PC-3 (cell line): ENCODE data around the gene NUAK1. TPM values are rescaled to one million over a fixed set of nuclear protein-coding genes. Genes with fewer than 3 reads are reported as not detected.

ENCODE experiments used
- ATAC-seq: fragments of 200-7000 bp; cut with Tn5 transposase; 2 replicates; pipeline ENCODE4 v1.9.1; 2020; ENCODE audit warnings: mild to moderate bottlenecking, moderate library complexity
- BruUV-seq: library from RNA; stranded (reverse); fragments of 400-500 nt; replicated peaks from 2 replicates; lab custom pipeline; 2021; lab: Mats Ljungman, UMichigan
- CTCF ChIA-PET: fragments of 300-600 bp; sonication (Branson Sonifier 250); formaldehyde crosslinking; loops from one replicate; lab custom pipeline; 2022; ENCODE audit warnings: antibody characterized with exemption; lab: Charles Lee
- POLR2A ChIA-PET: fragments of 300-600 bp; sonication (Branson Sonifier 250); formaldehyde crosslinking; loops from one replicate; lab custom pipeline; 2022; ENCODE audit warnings: antibody characterized with exemption; ENCODE audit not compliant: unreplicated experiment; lab: Charles Lee
- DNase-seq: peaks from one replicate; pipeline ENCODE4 v3.0.0-alpha.2; 2015
- H2AFZ ChIP-seq: fragments of 300-600 bp; sonication (generic); 2 replicates; pipeline ENCODE4 v1.6.0; 2016; ENCODE audit warnings: antibody characterized with exemption, low read length
- H3F3A ChIP-seq: fragments of 300-600 bp; sonication (generic); one replicate; pipeline ENCODE4 v1.6.0; 2017; ENCODE audit warnings: antibody characterized with exemption, low read length, control low read depth, mild to moderate bottlenecking; ENCODE audit not compliant: unreplicated experiment
- H3K27ac ChIP-seq: fragments of 300-600 bp; sonication (generic); 2 replicates; pipeline ENCODE4 v1.5.1; 2016; ENCODE audit warnings: mild to moderate bottlenecking, low read length
- H3K27me3 ChIP-seq: fragments of 300-600 bp; sonication (generic); 2 replicates; pipeline ENCODE4 v1.6.1; 2016; ENCODE audit warnings: low read length, mixed read lengths
- H3K36me3 ChIP-seq: fragments of 300-600 bp; sonication (generic); 2 replicates; pipeline ENCODE4 v1.6.1; 2016; ENCODE audit warnings: low read depth, mixed run types, low read length, mixed read lengths
- H3K4me1 ChIP-seq: fragments of 300-600 bp; sonication (generic); 2 replicates; pipeline ENCODE4 v1.5.1; 2016; ENCODE audit warnings: low read length; ENCODE audit not compliant: insufficient read depth
- H3K4me2 ChIP-seq: fragments of 300-600 bp; sonication (generic); 2 replicates; pipeline ENCODE4 v1.6.0; 2016; ENCODE audit warnings: low read length
- H3K4me3 ChIP-seq: fragments of 300-600 bp; sonication (generic); 2 replicates; pipeline ENCODE4 v1.5.1; 2016; ENCODE audit warnings: mild to moderate bottlenecking, low read length, mixed read lengths
- H3K79me2 ChIP-seq: fragments of 300-600 bp; sonication (generic); 2 replicates; pipeline ENCODE4 v1.6.1; 2017; ENCODE audit warnings: low read length, mixed read lengths
- H3K9ac ChIP-seq: fragments of 300-600 bp; sonication (generic); 2 replicates; pipeline ENCODE4 v1.6.0; 2016; ENCODE audit warnings: mild to moderate bottlenecking, low read length
- H3K9me2 ChIP-seq: fragments of 300-600 bp; sonication (generic); replicated peaks from 2 replicates; pipeline ENCODE4 v1.6.1; 2016; ENCODE audit warnings: mixed run types, low read length, mixed read lengths
- H3K9me3 ChIP-seq: fragments of 300-600 bp; sonication (generic); 2 replicates; pipeline ENCODE4 v1.6.1; 2016; ENCODE audit warnings: low read length, mixed read lengths
- H4K20me1 ChIP-seq: fragments of 300-600 bp; sonication (generic); 2 replicates; pipeline ENCODE4 v1.6.1; 2016; ENCODE audit warnings: low read length, mixed read lengths
- CTCF ChIP-seq: fragments of 300-600 bp; sonication (generic); conservative IDR thresholded peaks from 2 replicates; pipeline ENCODE4 v1.5.1; 2017; ENCODE audit warnings: antibody characterized with exemption, low read depth, mild to moderate bottlenecking, low read length
- EZH2 ChIP-seq: fragments of 300-600 bp; sonication (generic); IDR thresholded peaks from one replicate; pipeline ENCODE4 v1.6.1; 2017; ENCODE audit warnings: antibody characterized with exemption, mild to moderate bottlenecking, low read length; ENCODE audit not compliant: unreplicated experiment
- EZH2phosphoT487 ChIP-seq: fragments of 300-600 bp; sonication (generic); IDR thresholded peaks from 2 replicates; pipeline ENCODE4 v1.6.1; 2018; ENCODE audit warnings: mild to moderate bottlenecking, antibody characterized with exemption, low read length, borderline replicate concordance
- intact Hi-C: fragments of 100-400 bp; cut with micrococcal nuclease; formaldehyde crosslinking; loops from 2 replicates; pipeline ENCODE4 v1.9.0; 2023
- total RNA-seq: library from RNA; depleted of rRNA; stranded (reverse); fragments of >200 nt; gene quantifications from 2 replicates; pipeline ENCODE4 v1.2.3, GENCODE V29; 2014

NUAK1 gene
- total RNA-seq, 1 experiment from 2014 or later, result 9.8 TPM

- Histone ChIP-seq H2AFZ (no peak overlapping the region), H3K27ac (no peak overlapping the region), H3K27me3 (no peaks in the 10 kb centered on the region), H3K9ac (no peak overlapping the region), H3K4me2 (no peak overlapping the region), H3F3A (peaks cover 4% of the 10 kb centered on the region), H3K4me3 (no peak overlapping the region), H3K9me3 (no peaks in the 10 kb centered on the region), H3K9me2 (no peaks in the 10 kb centered on the region), H3K79me2 (peaks cover 39% of the 10 kb centered on the region), H3K36me3 (no peaks in the 10 kb centered on the region), H3K4me1 (peaks cover 29% of the 10 kb centered on the region), H4K20me1 (no peaks in the 10 kb centered on the region)
- intact Hi-C loops, result no loop called here
- BruUV-seq, result no TSS peak
- TF ChIP-seq EZH2phosphoT487 (no peak), CTCF (no peak), EZH2 (no peak)
- CTCF ChIA-PET, result no interaction called here
- DNase-seq (no peak), ATAC-seq (no peak)
- POLR2A ChIA-PET, result no interaction called here
Measured at GRCh38 chr12:106122004-106122403, 16.8 kb downstream of the NUAK1 start.

GRCh38 chr12:106120519-106121105, 18.1 kb downstream of the NUAK1 start:
- ChIA-PET POLR2A (no interaction called here), CTCF (no interaction called here)
- Histone ChIP-seq H3K27me3 (no peaks in the 10 kb centered on the region), H3K4me2 (no peak overlapping the region), H4K20me1 (no peaks in the 10 kb centered on the region), H3K9me3 (no peaks in the 10 kb centered on the region), H3K4me1 (peaks cover 17% of the 10 kb centered on the region), H2AFZ (no peak overlapping the region), H3K79me2 (peaks cover 47% of the 10 kb centered on the region), H3K9me2 (no peaks in the 10 kb centered on the region), H3K9ac (no peak overlapping the region), H3K4me3 (no peak overlapping the region), H3K27ac (no peak overlapping the region), H3K36me3 (no peaks in the 10 kb centered on the region), H3F3A (no peaks in the 10 kb centered on the region)
- TF ChIP-seq EZH2, result no peak
- TF ChIP-seq CTCF, result no peak
- no peak for TF ChIP-seq EZH2phosphoT487
- DNase-seq (no peak), ATAC-seq (no peak)
- no TSS peak for BruUV-seq
- intact Hi-C loops, result no loop called here

GRCh38 chr12:106119301-106119700, 19.5 kb downstream of the NUAK1 start:
- Histone ChIP-seq H3K4me2 (no peak overlapping the region), H2AFZ (no peak overlapping the region), H3K4me1 (peaks cover 19% of the 10 kb centered on the region), H3K9me2 (no peaks in the 10 kb centered on the region), H4K20me1 (no peaks in the 10 kb centered on the region), H3K27me3 (no peaks in the 10 kb centered on the region), H3K79me2 (peaks cover 38% of the 10 kb centered on the region), H3K36me3 (no peaks in the 10 kb centered on the region), H3K9me3 (no peaks in the 10 kb centered on the region), H3K9ac (no peak overlapping the region), H3F3A (no peaks in the 10 kb centered on the region), H3K27ac (no peak overlapping the region), H3K4me3 (no peak overlapping the region)
- POLR2A ChIA-PET, result no interaction called here
- DNase-seq (no peak), ATAC-seq (no peak)
- BruUV-seq, result no TSS peak
- intact Hi-C loops, result no loop called here
- no peak for TF ChIP-seq EZH2phosphoT487
- TF ChIP-seq CTCF, result no peak
- TF ChIP-seq EZH2, result no peak
- CTCF ChIA-PET, result no interaction called here
